Coronary artery (tissue), 2 donors: ENCODE measurements around the gene ATXN7.

ENCODE experiments used
- DNase-seq: peaks from one replicate; pipeline ENCODE4 v3.0.0-alpha.2; 2017; ENCODE audit warnings: low spot score
- H3K27ac ChIP-seq, 2 donors: fragments of 200-600 bp; sonication (generic); one replicate each; pipeline ENCODE4 v1.5.1; 2016 to 2019
- H3K4me3 ChIP-seq: fragments of 200-600 bp; sonication (generic); 2 replicates; pipeline ENCODE4 v1.5.1; 2016; ENCODE audit warnings: mild to moderate bottlenecking, moderate library complexity
- TF ChIP-seq, protein P1 (sequence below): fragments of 200-600 bp; sonication (generic); IDR thresholded peaks from one replicate; pipeline ENCODE4 v1.5.1; 2019; ENCODE audit warnings: antibody characterized with exemption

The ATXN7 gene

DNA sequence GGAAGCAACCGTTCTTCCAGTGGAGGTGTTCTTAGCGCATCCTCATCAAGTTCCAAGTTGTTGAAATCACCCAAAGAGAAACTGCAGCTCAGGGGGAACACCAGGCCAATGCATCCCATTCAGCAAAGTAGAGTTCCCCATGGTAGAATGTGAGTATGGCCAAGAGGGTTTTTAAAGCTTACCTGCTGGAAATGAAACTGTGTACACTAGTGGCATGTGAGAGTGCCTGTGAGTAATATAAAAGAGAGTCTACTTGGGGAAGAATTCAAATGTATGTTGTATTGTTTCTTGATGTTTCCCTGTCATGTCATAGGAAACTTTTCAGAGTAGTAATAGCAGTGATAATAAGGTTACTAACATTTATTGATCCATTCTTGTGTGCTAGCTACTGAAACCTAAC lies 116.4 kb downstream of the ATXN7 start:
- H3K27ac ChIP-seq = no peak overlapping the region
- DNase-seq = no peak
- TF ChIP-seq, protein P1, sequence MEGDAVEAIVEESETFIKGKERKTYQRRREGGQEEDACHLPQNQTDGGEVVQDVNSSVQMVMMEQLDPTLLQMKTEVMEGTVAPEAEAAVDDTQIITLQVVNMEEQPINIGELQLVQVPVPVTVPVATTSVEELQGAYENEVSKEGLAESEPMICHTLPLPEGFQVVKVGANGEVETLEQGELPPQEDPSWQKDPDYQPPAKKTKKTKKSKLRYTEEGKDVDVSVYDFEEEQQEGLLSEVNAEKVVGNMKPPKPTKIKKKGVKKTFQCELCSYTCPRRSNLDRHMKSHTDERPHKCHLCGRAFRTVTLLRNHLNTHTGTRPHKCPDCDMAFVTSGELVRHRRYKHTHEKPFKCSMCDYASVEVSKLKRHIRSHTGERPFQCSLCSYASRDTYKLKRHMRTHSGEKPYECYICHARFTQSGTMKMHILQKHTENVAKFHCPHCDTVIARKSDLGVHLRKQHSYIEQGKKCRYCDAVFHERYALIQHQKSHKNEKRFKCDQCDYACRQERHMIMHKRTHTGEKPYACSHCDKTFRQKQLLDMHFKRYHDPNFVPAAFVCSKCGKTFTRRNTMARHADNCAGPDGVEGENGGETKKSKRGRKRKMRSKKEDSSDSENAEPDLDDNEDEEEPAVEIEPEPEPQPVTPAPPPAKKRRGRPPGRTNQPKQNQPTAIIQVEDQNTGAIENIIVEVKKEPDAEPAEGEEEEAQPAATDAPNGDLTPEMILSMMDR = no peak
- H3K4me3 ChIP-seq = no peak overlapping the region

DNA sequence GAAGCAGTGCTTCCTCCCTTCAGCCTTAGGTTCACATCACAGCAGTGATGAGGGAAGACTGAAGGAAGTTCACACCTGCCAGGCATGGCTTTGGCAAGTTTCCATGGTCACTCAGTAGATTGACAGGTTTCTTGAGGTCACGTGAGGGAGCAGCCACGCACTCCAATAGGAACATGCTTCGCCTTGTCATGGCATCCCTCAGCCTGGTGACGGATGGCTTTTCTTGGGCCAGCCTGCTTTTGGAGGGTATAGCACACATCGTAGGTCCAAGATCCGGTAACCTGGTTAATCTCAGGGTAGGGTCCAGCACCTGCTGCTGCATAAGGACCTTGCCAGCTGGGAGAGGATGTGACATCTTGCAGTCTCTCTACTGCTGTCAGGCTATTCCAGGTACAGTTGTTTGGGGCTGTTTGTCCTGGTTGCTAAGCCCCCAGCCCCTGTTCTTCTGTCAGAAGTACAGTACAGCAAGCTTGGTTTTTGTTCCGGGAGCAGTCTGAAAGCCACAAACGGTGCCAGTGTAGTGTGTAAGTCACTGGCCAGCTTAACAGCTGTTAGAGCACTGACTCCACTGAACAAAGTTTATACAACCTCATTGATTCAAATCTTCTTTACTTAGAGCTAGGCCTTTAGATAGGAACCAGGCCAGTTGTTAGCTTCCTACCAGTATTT lies 117.3 kb downstream of the ATXN7 start:
- TF ChIP-seq, protein P1 = no peak
- H3K27ac ChIP-seq = no peak overlapping the region
- no peak overlapping the region for H3K4me3 ChIP-seq
- DNase-seq = no peak

DNA sequence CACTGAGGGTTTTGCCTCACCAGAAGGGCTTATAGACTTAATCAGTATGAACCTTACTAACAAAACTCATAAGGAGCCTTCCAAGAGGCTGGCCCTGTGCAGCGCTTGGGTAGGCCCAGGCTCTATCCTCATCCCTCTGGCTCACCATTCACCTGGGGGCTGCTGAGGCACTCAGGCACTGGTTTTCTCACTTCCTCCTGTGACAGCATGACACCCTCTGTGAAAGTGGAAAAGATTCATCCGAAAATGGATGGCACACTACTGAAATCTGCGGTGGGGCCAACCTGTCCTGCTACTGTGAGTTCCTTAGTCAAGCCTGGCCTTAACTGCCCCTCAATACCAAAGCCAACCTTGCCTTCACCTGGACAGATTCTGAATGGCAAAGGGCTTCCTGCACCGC lies 118.3 kb downstream of the ATXN7 start:
- TF ChIP-seq, protein P1 = no peak
- Histone ChIP-seq H3K4me3 (no peak overlapping the region), H3K27ac (no peak overlapping the region)
- DNase-seq = no peak

DNA sequence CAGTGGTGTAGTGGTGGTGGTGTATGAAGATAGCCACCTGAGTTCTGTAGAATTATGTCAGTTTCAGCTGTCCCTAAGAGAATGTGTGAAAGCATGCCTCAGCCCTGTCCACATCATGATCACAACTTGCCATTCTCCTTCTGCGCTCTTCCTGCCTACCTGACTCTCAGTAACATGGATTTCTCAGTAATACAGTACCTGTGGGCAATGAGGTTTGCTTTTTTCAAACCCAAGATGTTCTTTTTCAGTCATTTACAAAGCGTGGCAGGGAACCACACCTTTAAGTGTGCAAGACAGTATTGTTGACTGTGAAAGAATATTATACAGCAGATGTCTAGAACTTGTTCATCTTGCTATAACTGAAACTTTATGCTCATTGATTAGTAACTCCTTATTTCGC lies 120.7 kb downstream of the ATXN7 start:
- TF ChIP-seq, protein P1 = no peak
- H3K27ac ChIP-seq = no peak overlapping the region

DNA sequence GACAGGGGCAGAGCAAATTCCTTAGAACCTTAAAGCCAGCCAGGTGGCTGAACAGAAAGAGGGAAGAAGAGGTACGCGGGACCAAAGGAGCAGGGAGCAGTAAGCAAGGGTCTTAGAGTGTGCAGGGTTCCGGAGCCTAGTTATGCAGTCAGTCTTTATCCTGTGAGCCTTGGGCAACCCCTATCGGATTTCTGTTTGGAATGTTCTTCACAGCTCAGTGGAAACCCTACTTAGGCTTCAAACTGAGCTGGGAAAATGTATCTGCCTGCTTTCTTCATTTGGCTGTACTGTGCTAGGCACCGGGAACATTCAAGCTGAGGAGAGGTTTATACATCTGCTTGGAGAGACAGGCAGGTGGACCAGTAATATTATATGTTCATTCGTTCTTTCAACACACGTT lies 122.5 kb downstream of the ATXN7 start:
- DNase-seq = no peak
- no peak overlapping the region for H3K4me3 ChIP-seq
- no peak overlapping the region for H3K27ac ChIP-seq
- TF ChIP-seq, protein P1 = no peak

More for the DNA sequence above, 120.7 kb downstream of the ATXN7 start:
- no peak for DNase-seq
- H3K4me3 ChIP-seq = no peak overlapping the region

DNA sequence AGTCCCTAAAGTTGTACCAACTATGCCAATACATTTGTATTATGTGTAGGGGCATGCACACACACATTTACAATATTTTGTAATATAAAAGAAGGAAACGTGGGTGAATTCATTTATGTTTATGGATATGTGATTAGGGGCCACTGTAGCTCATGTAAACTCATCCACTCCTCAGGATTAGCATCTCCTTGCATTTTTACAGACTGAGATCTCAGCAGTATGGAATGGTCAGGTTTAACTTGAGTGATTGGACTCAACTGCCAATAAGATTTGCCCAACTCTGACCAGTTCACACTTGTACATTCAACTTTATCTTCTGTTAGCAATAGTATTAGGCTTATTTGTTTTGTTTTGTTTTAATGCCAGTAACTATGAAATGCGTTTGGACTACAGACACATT lies 123.2 kb downstream of the ATXN7 start:
- TF ChIP-seq, protein P1 = no peak
- H3K4me3 ChIP-seq = no peak overlapping the region
- no peak overlapping the region for H3K27ac ChIP-seq
- DNase-seq = no peak

DNA sequence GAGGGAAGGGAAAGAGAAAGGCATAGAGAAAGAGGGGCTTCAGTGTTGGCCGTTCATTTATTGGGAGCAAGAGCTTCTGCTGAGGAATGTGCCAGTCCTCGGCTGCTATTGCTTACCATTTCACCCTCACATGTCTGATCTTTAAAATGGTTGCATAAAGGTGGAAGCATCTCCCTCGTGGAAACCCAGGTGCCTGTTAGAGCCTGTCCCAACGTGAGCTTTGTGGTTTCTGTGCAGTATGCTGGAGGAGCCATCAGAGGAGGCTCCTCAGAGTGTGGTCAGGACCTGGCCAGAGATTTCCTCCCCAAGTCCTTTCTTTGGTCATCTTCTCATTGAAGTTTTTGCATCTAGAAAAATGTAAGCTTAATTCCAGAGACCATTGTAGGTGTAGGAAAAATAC lies 125.3 kb downstream of the ATXN7 start:
- Histone ChIP-seq H3K27ac (no peak overlapping the region), H3K4me3 (no peak overlapping the region)
- no peak for DNase-seq
- TF ChIP-seq, protein P1 = no peak
